ENCODE data around the gene SYNE2. TPM values are rescaled to one million over a fixed set of nuclear protein-coding genes. Genes with fewer than 3 reads are reported as not detected.

The SYNE2 gene
- total and polyA plus RNA-seq, 2 of the 8 experiments (the other 6 are each of a cell fraction or from before 2014, with no cell fraction given), result 32.6 to 46.1 TPM

- DNase-seq (ENCODE audit: low read depth in 1 of 2, low spot score in 2 of 2) (no peak), FAIRE-seq (no peak)
- Histone ChIP-seq H3K4me2 (ENCODE audit: insufficient read depth in 1 of 2, low read depth in 2 of 2, low read length in 2 of 2) (no peak overlapping the region), H2AK5ac (ENCODE audit: low read depth, low read length) (no peak overlapping the region), H3K27me3 (replicated peaks in 1 of 4; ENCODE audit: control insufficient read depth in 3 of 4, extremely low read depth in 1 of 4, insufficient read depth in 3 of 4, low read length in 3 of 4) (no peaks in the 10 kb centered on the region), H4K8ac (ENCODE audit: extremely low read depth, insufficient read depth, low read length) (no peak overlapping the region), H3K9ac (replicated peaks in 1 of 4; ENCODE audit: extremely low read depth in 1 of 4, low read depth in 3 of 4, low read length in 3 of 4) (no peak overlapping the region), H3K4me3 (ENCODE audit: extremely low read depth in 1 of 4, insufficient read depth in 2 of 4, low read depth in 3 of 4, low read length in 4 of 4) (no peak overlapping the region), H3K56ac (replicated peaks; ENCODE audit: insufficient read length, low read depth, low read length) (no peak overlapping the region), H3K79me2 (ENCODE audit: control insufficient read depth in 1 of 2, insufficient read depth in 2 of 2, low read length in 2 of 2) (no peaks in the 10 kb centered on the region), H4K20me1 (replicated peaks in 1 of 2; ENCODE audit: control insufficient read depth in 1 of 2, insufficient read depth in 2 of 2, low read length in 2 of 2) (no peaks in the 10 kb centered on the region), H3K9me3 (ENCODE audit: insufficient read depth in 2 of 2, low read depth in 1 of 2, low read length in 1 of 2) (no peaks in the 10 kb centered on the region), H3K23me2 (ENCODE audit: low read depth, low read length) (no peaks in the 10 kb centered on the region), H3K36me3 (ENCODE audit: control insufficient read depth in 2 of 4, insufficient read depth in 4 of 4, low read length in 3 of 4) (no peaks in the 10 kb centered on the region), H3K4ac (replicated peaks; ENCODE audit: insufficient read length, low read depth, low read length) (no peak overlapping the region), H4K5ac (ENCODE audit: insufficient read length, low read depth, low read length) (no peak overlapping the region), H2BK120ac (replicated peaks; ENCODE audit: low read depth, low read length) (no peak overlapping the region), H4K91ac (replicated peaks; ENCODE audit: insufficient read length, low read length) (no peak overlapping the region), H2BK12ac (ENCODE audit: low read depth, low read length) (no peak overlapping the region), H3K23ac (ENCODE audit: insufficient read length) (no peak overlapping the region), H3K79me1 (ENCODE audit: low read depth, low read length) (peaks cover 4% of the 10 kb centered on the region), H3K4me1 (replicated peaks in 1 of 4; ENCODE audit: control insufficient read depth in 3 of 4, insufficient read depth in 4 of 4, low read length in 3 of 4) (no peaks in the 10 kb centered on the region; a peak in 1 of 7 replicates), H3K14ac (ENCODE audit: insufficient read length) (no peak overlapping the region), H3K18ac (ENCODE audit: extremely low read depth, low read length) (no peak overlapping the region), H2BK15ac (ENCODE audit: low read length) (no peak overlapping the region), H2AFZ (ENCODE audit: low read length) (no peak overlapping the region), H2BK5ac (ENCODE audit: low read depth, low read length) (no peak overlapping the region), H2BK20ac (ENCODE audit: low read length) (no peak overlapping the region), H3K27ac (ENCODE audit: low read depth, low read length) (no peak overlapping the region)
- ChIA-PET POLR2A (ENCODE audit: partially characterized antibody) (interaction anchor here (1.0 kb wide), 1 partner anchor 51 kb away, joined by 3 read pairs; no protein-coding TSS in a partner anchor), CTCF (ENCODE audit: partially characterized antibody) (interaction anchor here (0.6 kb wide), 1 partner anchor 669 kb away, joined by 3 read pairs; no protein-coding TSS in a partner anchor)
- no peak for TF ChIP-seq SIRT6 (IDR thresholded peaks at IDR 0.05; ENCODE audit: low read length)
- TF ChIP-seq RFX5 (IDR thresholded peaks at IDR 0.05; ENCODE audit: borderline replicate concordance, low read depth, low read length), result no peak
- TF ChIP-seq GTF2F1 (IDR thresholded peaks at IDR 0.05; ENCODE audit: borderline replicate concordance, low read depth, low read length), result no peak
- no peak for TF ChIP-seq POLR2A (IDR thresholded peaks at IDR 0.05; ENCODE audit: control extremely low read depth in 1 of 2, low read depth in 2 of 2, low read length in 2 of 2)
- TF ChIP-seq BACH1 (IDR thresholded peaks at IDR 0.05; ENCODE audit: low read length), result no peak
- no peak for TF ChIP-seq JUND (IDR thresholded peaks at IDR 0.05; ENCODE audit: low read length)
- TF ChIP-seq POU5F1 (IDR thresholded peaks at IDR 0.05; ENCODE audit: low read depth, low read length), result no peak
- no peak for TF ChIP-seq SRF (IDR thresholded peaks at IDR 0.05; ENCODE audit: low read depth, low read length)
- no peak for TF ChIP-seq YY1 (IDR thresholded peaks at IDR 0.05; ENCODE audit: low read depth, low read length)
- TF ChIP-seq NANOG (IDR thresholded peaks at IDR 0.05; ENCODE audit: insufficient read depth, low read depth, low read length, poor library complexity, severe bottlenecking), result no peak
- TF ChIP-seq MAX (IDR thresholded peaks at IDR 0.05), result no peak
- no peak for TF ChIP-seq CTCF (IDR thresholded peaks at IDR 0.05; ENCODE audit: control extremely low read depth in 1 of 3, insufficient read depth in 1 of 3, low read depth in 1 of 3, low read length in 3 of 3)
- TF ChIP-seq SUZ12 (IDR thresholded peaks at IDR 0.05; ENCODE audit: low read length), result no peak
Observed at GRCh38 chr14:63923422-63923752, 70.6 kb downstream of the SYNE2 start.

All from H1 (cell line).